ENCODE results near the gene NANOS3. TPM values are rescaled to one million over a fixed set of nuclear protein-coding genes. Genes with fewer than 3 reads are reported as not detected.

NANOS3 gene
- total and polyA plus RNA-seq, 2 experiments from 2014 or later = not detected

DNA sequence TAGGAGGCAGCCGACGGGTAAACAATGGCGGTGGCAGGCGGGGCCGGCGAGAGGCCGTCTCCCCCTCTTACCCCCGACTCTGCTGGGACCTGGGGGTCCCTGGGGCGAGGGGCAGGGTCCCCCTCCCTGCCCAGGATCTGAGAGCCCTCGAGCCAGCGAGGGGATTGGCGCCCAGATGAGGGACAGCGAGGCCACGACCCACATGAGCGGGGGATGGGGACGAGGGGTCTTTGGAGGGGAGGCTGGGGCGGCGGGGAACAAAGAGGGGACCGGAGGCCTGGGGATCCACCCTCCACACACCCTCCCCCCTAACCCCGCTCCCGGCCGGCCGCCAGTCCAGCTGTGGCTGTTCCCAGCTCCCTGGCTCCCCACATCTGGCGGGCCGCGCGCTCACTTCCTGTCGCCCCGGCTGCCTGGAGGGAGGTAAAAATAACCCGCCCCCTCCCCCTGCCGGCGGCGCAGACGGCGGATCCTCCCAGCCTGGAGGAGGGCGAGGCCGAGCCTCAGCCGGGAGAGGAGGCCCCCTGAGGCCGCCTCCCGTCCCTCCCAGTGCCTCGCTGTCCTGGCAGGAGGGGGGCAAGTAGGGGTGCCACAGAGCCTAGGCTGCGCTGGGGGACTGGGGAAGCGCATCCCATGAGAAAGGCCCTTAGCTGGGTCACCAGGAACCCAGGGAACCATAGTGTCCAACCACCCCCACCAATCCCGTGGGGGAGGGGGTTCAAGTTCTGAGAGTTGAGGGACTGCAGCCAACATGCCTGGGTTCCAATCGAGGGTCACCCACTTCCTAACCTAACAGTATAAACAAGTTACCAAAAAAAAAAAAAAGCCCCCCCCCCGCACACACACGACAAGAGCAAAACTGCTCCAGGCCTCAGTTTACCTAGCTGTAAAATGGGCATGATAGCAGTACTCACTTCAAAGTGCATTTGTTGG is 29.3 kb upstream of the NANOS3 start:
- H4K20me1 ChIP-seq (replicated peaks; ENCODE audit: insufficient read depth) = no peaks in the 10 kb centered on the region
- peak overlapping the region; percentile 93 for H3K4me3 ChIP-seq
- peaks cover 39% of the 10 kb centered on the region for H3F3A ChIP-seq (replicated peaks; ENCODE audit: low read depth)
- peak overlapping the region; percentile 97 for H3K4me2 ChIP-seq
- Mint-ChIP-seq H3K4me1 (peaks cover 36% of the 10 kb centered on the region), H3K9me3 (0 out of 3 replicates have a peak, but pooled peaks cover 3% of the 10 kb centered on the region), H3K36me3 (ENCODE audit: low read depth) (no peaks in the 10 kb centered on the region; the same call in 2 of the 3 replicates), H3K27ac (peak overlapping the region; percentile 100), H3K27me3 (ENCODE audit: insufficient read depth, low read depth, poor library complexity) (peaks cover 25% of the 10 kb centered on the region), H3K4me3 (peak overlapping the region; percentile 69)
- ATAC-seq = peak; percentile 39
- peaks cover 43% of the 10 kb centered on the region for H3K4me1 ChIP-seq (ENCODE audit: insufficient read depth)
- H3K27ac ChIP-seq (ENCODE audit: low read depth) = peak overlapping the region; percentile 100
- no peaks in the 10 kb centered on the region for H3K36me3 ChIP-seq (ENCODE audit: insufficient read depth)
- no peak overlapping the region for H2AFZ ChIP-seq
- H3K9me2 ChIP-seq (ENCODE audit: insufficient read depth) = no peaks in the 10 kb centered on the region
- TF ChIP-seq, protein P1, sequence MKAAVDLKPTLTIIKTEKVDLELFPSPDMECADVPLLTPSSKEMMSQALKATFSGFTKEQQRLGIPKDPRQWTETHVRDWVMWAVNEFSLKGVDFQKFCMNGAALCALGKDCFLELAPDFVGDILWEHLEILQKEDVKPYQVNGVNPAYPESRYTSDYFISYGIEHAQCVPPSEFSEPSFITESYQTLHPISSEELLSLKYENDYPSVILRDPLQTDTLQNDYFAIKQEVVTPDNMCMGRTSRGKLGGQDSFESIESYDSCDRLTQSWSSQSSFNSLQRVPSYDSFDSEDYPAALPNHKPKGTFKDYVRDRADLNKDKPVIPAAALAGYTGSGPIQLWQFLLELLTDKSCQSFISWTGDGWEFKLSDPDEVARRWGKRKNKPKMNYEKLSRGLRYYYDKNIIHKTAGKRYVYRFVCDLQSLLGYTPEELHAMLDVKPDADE (IDR thresholded peaks at IDR 0.05) = peak; percentile 37; the same call in 1 of the 2 replicates
- TF ChIP-seq EZH2phosphoT487 (IDR thresholded peaks at IDR 0.05; ENCODE audit: unreplicated experiment) (no peak), JUNB (IDR thresholded peaks at IDR 0.05; ENCODE audit: unreplicated experiment) (no peak), POLR2AphosphoS5 (IDR thresholded peaks at IDR 0.05; ENCODE audit: low read depth) (peak; percentile 77)
- TF ChIP-seq, protein P2, sequence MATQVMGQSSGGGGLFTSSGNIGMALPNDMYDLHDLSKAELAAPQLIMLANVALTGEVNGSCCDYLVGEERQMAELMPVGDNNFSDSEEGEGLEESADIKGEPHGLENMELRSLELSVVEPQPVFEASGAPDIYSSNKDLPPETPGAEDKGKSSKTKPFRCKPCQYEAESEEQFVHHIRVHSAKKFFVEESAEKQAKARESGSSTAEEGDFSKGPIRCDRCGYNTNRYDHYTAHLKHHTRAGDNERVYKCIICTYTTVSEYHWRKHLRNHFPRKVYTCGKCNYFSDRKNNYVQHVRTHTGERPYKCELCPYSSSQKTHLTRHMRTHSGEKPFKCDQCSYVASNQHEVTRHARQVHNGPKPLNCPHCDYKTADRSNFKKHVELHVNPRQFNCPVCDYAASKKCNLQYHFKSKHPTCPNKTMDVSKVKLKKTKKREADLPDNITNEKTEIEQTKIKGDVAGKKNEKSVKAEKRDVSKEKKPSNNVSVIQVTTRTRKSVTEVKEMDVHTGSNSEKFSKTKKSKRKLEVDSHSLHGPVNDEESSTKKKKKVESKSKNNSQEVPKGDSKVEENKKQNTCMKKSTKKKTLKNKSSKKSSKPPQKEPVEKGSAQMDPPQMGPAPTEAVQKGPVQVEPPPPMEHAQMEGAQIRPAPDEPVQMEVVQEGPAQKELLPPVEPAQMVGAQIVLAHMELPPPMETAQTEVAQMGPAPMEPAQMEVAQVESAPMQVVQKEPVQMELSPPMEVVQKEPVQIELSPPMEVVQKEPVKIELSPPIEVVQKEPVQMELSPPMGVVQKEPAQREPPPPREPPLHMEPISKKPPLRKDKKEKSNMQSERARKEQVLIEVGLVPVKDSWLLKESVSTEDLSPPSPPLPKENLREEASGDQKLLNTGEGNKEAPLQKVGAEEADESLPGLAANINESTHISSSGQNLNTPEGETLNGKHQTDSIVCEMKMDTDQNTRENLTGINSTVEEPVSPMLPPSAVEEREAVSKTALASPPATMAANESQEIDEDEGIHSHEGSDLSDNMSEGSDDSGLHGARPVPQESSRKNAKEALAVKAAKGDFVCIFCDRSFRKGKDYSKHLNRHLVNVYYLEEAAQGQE (IDR thresholded peaks at IDR 0.05; ENCODE audit: unreplicated experiment) = peak; percentile 6
- TF ChIP-seq, protein P3, sequence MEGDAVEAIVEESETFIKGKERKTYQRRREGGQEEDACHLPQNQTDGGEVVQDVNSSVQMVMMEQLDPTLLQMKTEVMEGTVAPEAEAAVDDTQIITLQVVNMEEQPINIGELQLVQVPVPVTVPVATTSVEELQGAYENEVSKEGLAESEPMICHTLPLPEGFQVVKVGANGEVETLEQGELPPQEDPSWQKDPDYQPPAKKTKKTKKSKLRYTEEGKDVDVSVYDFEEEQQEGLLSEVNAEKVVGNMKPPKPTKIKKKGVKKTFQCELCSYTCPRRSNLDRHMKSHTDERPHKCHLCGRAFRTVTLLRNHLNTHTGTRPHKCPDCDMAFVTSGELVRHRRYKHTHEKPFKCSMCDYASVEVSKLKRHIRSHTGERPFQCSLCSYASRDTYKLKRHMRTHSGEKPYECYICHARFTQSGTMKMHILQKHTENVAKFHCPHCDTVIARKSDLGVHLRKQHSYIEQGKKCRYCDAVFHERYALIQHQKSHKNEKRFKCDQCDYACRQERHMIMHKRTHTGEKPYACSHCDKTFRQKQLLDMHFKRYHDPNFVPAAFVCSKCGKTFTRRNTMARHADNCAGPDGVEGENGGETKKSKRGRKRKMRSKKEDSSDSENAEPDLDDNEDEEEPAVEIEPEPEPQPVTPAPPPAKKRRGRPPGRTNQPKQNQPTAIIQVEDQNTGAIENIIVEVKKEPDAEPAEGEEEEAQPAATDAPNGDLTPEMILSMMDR (conservative IDR thresholded peaks at IDR 0.05; ENCODE audit: low read depth in 2 of 2) = peak in 1 of 2 experiments; percentile 27; a peak in 1 of 4 replicates
- H3K79me2 ChIP-seq (replicated peaks; ENCODE audit: insufficient read depth) = no peaks in the 10 kb centered on the region
- H3K27me3 ChIP-seq (ENCODE audit: insufficient read depth) = no peaks in the 10 kb centered on the region
- DNase-seq (ENCODE audit: low spot score) = peak; percentile 95

Data from GM23338 (cell line).